CD14-positive monocyte (primary cell): ENCODE measurements around the gene CEACAM16. TPM values are rescaled to one million over a fixed set of nuclear protein-coding genes. Genes with fewer than 3 reads are reported as not detected.

Experiments used
- DNase-seq, 3 donors: peaks; one replicate each; pipeline ENCODE4 v3.0.0-alpha.2; 2011 to 2022
- H2AFZ ChIP-seq: 2 replicates; pipeline ENCODE4 v1.6.0; 2012; ENCODE audit warnings: mild to moderate bottlenecking, low read depth, low read length, inconsistent platforms; ENCODE audit not compliant: insufficient read depth, poor library complexity, severe bottlenecking
- H3K27ac ChIP-seq, 2 donors: 1 replicate in 1 of 2; 2 replicates in 1 of 2; pipeline ENCODE4 v1.5.1; 2012 to 2013; ENCODE audit warnings: low read length in 2 of 2, control low read depth in 1 of 2, inconsistent platforms in 1 of 2, low read depth in 1 of 2, mild to moderate bottlenecking in 1 of 2
- H3K27me3 ChIP-seq, 2 donors: one replicate each; pipeline versions ENCODE4 v1.6.0 to v1.6.1; 2011 to 2013; ENCODE audit warnings: low read length in 2 of 2; ENCODE audit not compliant: control insufficient read depth in 2 of 2, insufficient read depth in 2 of 2
- H3K36me3 ChIP-seq, 2 donors: replicated peaks in 1 of 2; 1 replicate in 1 of 2; 2 replicates in 1 of 2; pipeline versions ENCODE4 v1.5.1 to v1.6.1; 2012 to 2013; ENCODE audit warnings: low read length in 2 of 2, control low read depth in 1 of 2, inconsistent platforms in 1 of 2, mild to moderate bottlenecking in 1 of 2; ENCODE audit not compliant: insufficient read depth in 2 of 2, control insufficient read depth in 1 of 2
- H3K4me1 ChIP-seq, 2 donors: 1 replicate in 1 of 2; 2 replicates in 1 of 2; pipeline versions ENCODE4 v1.5.1 to v1.6.1; 2012 to 2013; ENCODE audit warnings: low read length in 2 of 2, control low read depth in 1 of 2, inconsistent platforms in 1 of 2, mild to moderate bottlenecking in 1 of 2, moderate library complexity in 1 of 2; ENCODE audit not compliant: insufficient read depth in 2 of 2, control insufficient read depth in 1 of 2
- H3K4me2 ChIP-seq: replicated peaks from 2 replicates; pipeline ENCODE3; 2012; ENCODE audit warnings: low read length, moderate library complexity, mild to moderate bottlenecking; ENCODE audit not compliant: poor library complexity, severe bottlenecking; ENCODE audit errors: extremely low read depth
- H3K4me3 ChIP-seq, 3 experiments: fragments of 200-600 bp in 1 of 3; sonication (generic) in 1 of 3; replicated peaks in 1 of 3; 1 replicate in 2 of 3; 2 replicates in 1 of 3; pipeline ENCODE4 v1.5.1; 2011 to 2013; ENCODE audit warnings: low read length in 3 of 3, mild to moderate bottlenecking in 3 of 3, control low read depth in 2 of 3, low read depth in 2 of 3, inconsistent platforms in 1 of 3, moderate library complexity in 1 of 3
- H3K79me2 ChIP-seq: 2 replicates; pipeline ENCODE4 v1.6.0; 2012; ENCODE audit warnings: mild to moderate bottlenecking, control low read depth, inconsistent platforms, low read length, moderate library complexity; ENCODE audit not compliant: insufficient read depth
- H3K9ac ChIP-seq: 2 replicates; pipeline ENCODE4 v1.6.0; 2017; ENCODE audit warnings: low read length, mild to moderate bottlenecking; ENCODE audit not compliant: insufficient read depth, poor library complexity, severe bottlenecking
- H3K9me3 ChIP-seq, 2 donors: replicated peaks in 1 of 2; 1 replicate in 1 of 2; 2 replicates in 1 of 2; pipeline versions ENCODE4 v1.5.1 to v1.6.1; 2012 to 2013; ENCODE audit warnings: low read length in 2 of 2, control low read depth in 1 of 2; ENCODE audit not compliant: control insufficient read depth in 1 of 2, insufficient read depth in 1 of 2
- H4K20me1 ChIP-seq: 2 replicates; pipeline ENCODE4 v1.6.0; 2012; ENCODE audit warnings: mild to moderate bottlenecking, low read length, control low read depth, moderate library complexity; ENCODE audit not compliant: insufficient read depth
- H3K27ac Mint-ChIP-seq, 7 donors: one replicate each; pipeline ENCODE4 v1.8.0; 2020; ENCODE audit warnings: mild to moderate bottlenecking in 7 of 7, mixed read lengths in 7 of 7, moderate library complexity in 6 of 7, inconsistent platforms in 2 of 7
- H3K27me3 Mint-ChIP-seq, 3 donors: one replicate each; pipeline ENCODE4 v1.8.0; 2021 to 2022; ENCODE audit warnings: low read depth in 3 of 3, mild to moderate bottlenecking in 3 of 3, mixed read lengths in 3 of 3, moderate library complexity in 3 of 3, inconsistent platforms in 1 of 3
- H3K36me3 Mint-ChIP-seq, 2 donors: one replicate each; pipeline ENCODE4 v1.8.0; 2020; ENCODE audit warnings: mixed read lengths in 2 of 2, inconsistent platforms in 1 of 2, mild to moderate bottlenecking in 1 of 2
- H3K4me1 Mint-ChIP-seq: one replicate; pipeline ENCODE4 v1.8.0; 2020; ENCODE audit warnings: mild to moderate bottlenecking, mixed read lengths
- H3K4me3 Mint-ChIP-seq, 2 donors: one replicate each; pipeline ENCODE4 v1.8.0; 2020; ENCODE audit warnings: mild to moderate bottlenecking in 2 of 2, mixed read lengths in 2 of 2, moderate library complexity in 1 of 2
- H3K9me3 Mint-ChIP-seq, 7 donors: one replicate each; pipeline ENCODE4 v1.8.0; 2020 to 2022; ENCODE audit warnings: mixed read lengths in 7 of 7, mild to moderate bottlenecking in 6 of 7, moderate library complexity in 6 of 7, inconsistent platforms in 2 of 7
- WGBS: methylation state at CpG from one replicate; pipeline ENCODE4 v1.1.5; 2013; ENCODE audit warnings: missing lambda C conversion rate; ENCODE audit not compliant: insufficient coverage; 5-methylcytosine and 5-hydroxymethylcytosine counted together
- intact Hi-C, 2 donors: fragments of 100-400 bp; cut with micrococcal nuclease; formaldehyde crosslinking; loops; one replicate each; pipeline versions ENCODE4 v1.15.0 to v1.15.1; 2023
- polyA plus RNA-seq, 3 donors: library from polyadenylated mRNA; depleted of rRNA in 1 of 3; unstranded in 2 of 3; stranded (reverse) in 1 of 3; fragments of 300-500 nt in 2 of 3; fragments of >200 nt in 1 of 3; fragmentation: Illumina TruSeq in 2 of 3; gene quantifications; 1 replicate in 2 of 3; 2 replicates in 1 of 3; pipeline ENCODE4 v1.2.3, GENCODE V29; 2012 to 2021
- TF ChIP-seq, protein P1 (sequence below): fragments of 200-600 bp; IDR thresholded peaks from one replicate; pipeline ENCODE4 v1.8.0; 2022; ENCODE audit warnings: antibody characterized with exemption, mild to moderate bottlenecking

CEACAM16 gene
- polyA plus RNA-seq, 3 donors, result not detected

DNA sequence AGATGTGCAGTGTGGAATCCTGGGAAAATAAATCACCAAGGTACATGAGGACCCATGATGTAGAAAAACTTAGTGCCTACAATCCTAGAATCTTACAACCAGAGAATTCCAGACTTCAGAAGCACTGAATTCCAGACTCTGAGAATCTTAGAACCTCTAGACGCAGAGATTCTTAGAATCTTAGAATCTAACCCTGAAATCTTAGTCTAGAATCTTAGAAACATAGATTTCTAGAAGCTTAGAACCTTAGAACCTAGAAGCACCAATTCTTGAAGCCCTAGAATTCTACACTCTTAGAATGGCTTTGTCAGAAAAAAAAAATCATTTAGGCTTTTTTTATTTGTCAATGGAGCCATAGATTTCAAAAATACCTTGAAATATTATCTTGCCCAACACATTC lies 6.0 kb downstream of the CEACAM16 start:
- intact Hi-C loops, result loop anchor here in 1 of 2 donors (5.0 kb wide), 1 partner anchor 72 kb away; the partner anchor contains the start of gene CBLC
- H3K79me2 ChIP-seq, result no peaks in the 10 kb centered on the region
- TF ChIP-seq, protein P1, sequence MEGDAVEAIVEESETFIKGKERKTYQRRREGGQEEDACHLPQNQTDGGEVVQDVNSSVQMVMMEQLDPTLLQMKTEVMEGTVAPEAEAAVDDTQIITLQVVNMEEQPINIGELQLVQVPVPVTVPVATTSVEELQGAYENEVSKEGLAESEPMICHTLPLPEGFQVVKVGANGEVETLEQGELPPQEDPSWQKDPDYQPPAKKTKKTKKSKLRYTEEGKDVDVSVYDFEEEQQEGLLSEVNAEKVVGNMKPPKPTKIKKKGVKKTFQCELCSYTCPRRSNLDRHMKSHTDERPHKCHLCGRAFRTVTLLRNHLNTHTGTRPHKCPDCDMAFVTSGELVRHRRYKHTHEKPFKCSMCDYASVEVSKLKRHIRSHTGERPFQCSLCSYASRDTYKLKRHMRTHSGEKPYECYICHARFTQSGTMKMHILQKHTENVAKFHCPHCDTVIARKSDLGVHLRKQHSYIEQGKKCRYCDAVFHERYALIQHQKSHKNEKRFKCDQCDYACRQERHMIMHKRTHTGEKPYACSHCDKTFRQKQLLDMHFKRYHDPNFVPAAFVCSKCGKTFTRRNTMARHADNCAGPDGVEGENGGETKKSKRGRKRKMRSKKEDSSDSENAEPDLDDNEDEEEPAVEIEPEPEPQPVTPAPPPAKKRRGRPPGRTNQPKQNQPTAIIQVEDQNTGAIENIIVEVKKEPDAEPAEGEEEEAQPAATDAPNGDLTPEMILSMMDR, result no peak
- no peak overlapping the region for H3K4me3 Mint-ChIP-seq
- no peaks in the 10 kb centered on the region for H3K4me1 Mint-ChIP-seq
- H3K27ac Mint-ChIP-seq, result no peak overlapping the region
- H3K9me3 ChIP-seq, result no peaks in the 10 kb centered on the region
- H3K27me3 Mint-ChIP-seq, result peaks cover 2% of the 10 kb centered on the region in 3 donors
- no peaks in the 10 kb centered on the region for H4K20me1 ChIP-seq
- no CpG with 5 or more reads among the region's 1 CpG for WGBS
- no peak overlapping the region for H3K4me3 ChIP-seq
- no peaks in the 10 kb centered on the region for H3K9me3 Mint-ChIP-seq
- H3K4me1 ChIP-seq, result no peaks in the 10 kb centered on the region
- no peak overlapping the region for H3K4me2 ChIP-seq
- no peak overlapping the region for H3K9ac ChIP-seq
- H3K27ac ChIP-seq, result no peak overlapping the region
- H3K27me3 ChIP-seq, result no peaks in the 10 kb centered on the region
- DNase-seq, result no peak
- H2AFZ ChIP-seq, result no peak overlapping the region
- no peaks in the 10 kb centered on the region for H3K36me3 ChIP-seq
- no peaks in the 10 kb centered on the region for H3K36me3 Mint-ChIP-seq

DNA sequence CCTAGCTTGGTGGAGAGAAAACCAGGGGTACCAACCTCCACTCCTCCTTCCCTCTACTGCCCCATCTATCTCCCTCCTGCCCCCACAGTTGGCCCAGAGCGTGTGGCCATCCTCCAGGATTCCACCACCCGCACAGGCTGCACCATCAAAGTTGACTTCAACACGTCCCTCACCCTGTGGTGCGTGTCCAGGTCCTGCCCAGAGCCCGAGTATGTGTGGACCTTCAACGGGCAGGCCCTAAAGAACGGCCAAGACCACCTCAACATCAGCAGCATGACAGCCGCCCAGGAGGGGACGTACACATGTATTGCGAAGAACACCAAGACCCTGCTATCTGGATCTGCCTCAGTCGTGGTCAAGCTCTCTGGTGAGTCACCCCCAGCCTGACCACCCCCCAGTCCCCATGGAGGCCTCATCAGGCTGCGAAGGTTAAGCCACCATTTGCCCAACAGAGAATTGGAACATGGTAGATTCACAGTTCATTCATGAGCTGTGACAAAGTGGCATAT lies 6.6 kb downstream of the CEACAM16 start:
- Histone ChIP-seq H3K9ac (no peak overlapping the region), H4K20me1 (no peaks in the 10 kb centered on the region), H3K4me3 (no peak overlapping the region), H3K9me3 (no peaks in the 10 kb centered on the region), H3K79me2 (no peaks in the 10 kb centered on the region), H3K4me1 (no peaks in the 10 kb centered on the region), H2AFZ (no peak overlapping the region), H3K36me3 (no peaks in the 10 kb centered on the region), H3K27ac (no peak overlapping the region), H3K4me2 (no peak overlapping the region), H3K27me3 (no peaks in the 10 kb centered on the region)
- Mint-ChIP-seq H3K36me3 (no peaks in the 10 kb centered on the region), H3K4me3 (no peak overlapping the region), H3K27me3 (peaks cover 2% of the 10 kb centered on the region in 3 donors), H3K4me1 (no peaks in the 10 kb centered on the region), H3K27ac (no peak overlapping the region), H3K9me3 (no peaks in the 10 kb centered on the region)
- 94% methylated on average over 12 of the region's 12 CpGs for WGBS
- no peak for DNase-seq
- intact Hi-C loops, result no loop called here
- TF ChIP-seq, protein P1, result no peak
